Stimulated activated CD8-positive, alpha-beta memory T cell treated with anti-CD3 and anti-CD28 coated beads, Interleukin-12 subunit alpha, Interleukin-12 subunit beta, amount 100 ng/mL, for 4 hours (primary cell): ENCODE results near the gene HRH2.
"Not testable (repeated sequence)": the region's sequence is repeated elsewhere in the genome, so short reads cannot be mapped to it uniquely, and the experiment has no call there.

Experiments used
- DNase-seq: peaks from one replicate; pipeline ENCODE4 v3.0.0-alpha.2; 2020; ENCODE audit warnings: low read depth

The HRH2 gene

GRCh38 chr5:175714479-175715085 lies 56.7 kb downstream of the HRH2 start:
- DNase-seq, result no peak

- DNase-seq, result no peak
These were observed 58.0 kb downstream of the HRH2 start for GRCh38 chr5:175715627-175716522.

GRCh38 chr5:175717837-175718236 lies 60.0 kb downstream of the HRH2 start:
- no peak for DNase-seq

- DNase-seq, result peak; percentile 28
These were observed 60.7 kb downstream of the HRH2 start for GRCh38 chr5:175718401-175719108.

GRCh38 chr5:175719109-175719432 lies 61.2 kb downstream of the HRH2 start:
- not testable (repeated sequence) for DNase-seq

- DNase-seq, result no peak
These were observed 66.7 kb downstream of the HRH2 start for GRCh38 chr5:175724314-175725275.

GRCh38 chr5:175728316-175728715 lies 70.4 kb downstream of the HRH2 start:
- no peak for DNase-seq

GRCh38 chr5:175728885-175729828 lies 71.3 kb downstream of the HRH2 start:
- DNase-seq, result no peak

GRCh38 chr5:175729829-175730277 lies 72.0 kb downstream of the HRH2 start:
- DNase-seq, result peak; percentile 74

- no peak for DNase-seq
These were observed 73.3 kb downstream of the HRH2 start for GRCh38 chr5:175731172-175731571.

- no peak for DNase-seq
These were observed 74.0 kb downstream of the HRH2 start for GRCh38 chr5:175731756-175732465.

- DNase-seq, result no peak
These were observed 75.1 kb downstream of the HRH2 start for GRCh38 chr5:175733017-175733416.

GRCh38 chr5:175734016-175734415 lies 76.1 kb downstream of the HRH2 start:
- DNase-seq, result no peak

- no peak for DNase-seq
These were observed 76.6 kb downstream of the HRH2 start for GRCh38 chr5:175734501-175734900.

GRCh38 chr5:175735701-175736100 lies 77.8 kb downstream of the HRH2 start:
- no peak for DNase-seq

- DNase-seq, result no peak
These were observed 78.8 kb downstream of the HRH2 start for GRCh38 chr5:175736652-175737051.

GRCh38 chr5:175737481-175737880 lies 79.6 kb downstream of the HRH2 start:
- no peak for DNase-seq

- DNase-seq, result no peak
These were observed 80.3 kb downstream of the HRH2 start for GRCh38 chr5:175738126-175738525.

GRCh38 chr5:175738602-175739133 lies 80.8 kb downstream of the HRH2 start:
- DNase-seq, result no peak

- DNase-seq, result no peak
These were observed 82.1 kb downstream of the HRH2 start for GRCh38 chr5:175740014-175740413.
